MCF 10A (cell line): ENCODE data around the gene AKAP13. TPM values are rescaled to one million over a fixed set of nuclear protein-coding genes. Genes with fewer than 3 reads are reported as not detected.

Experiments
- BruUV-seq: library from RNA; stranded (reverse); fragments of 400-500 nt; replicated peaks from 2 replicates; lab custom pipeline; 2021; lab: Mats Ljungman, UMichigan
- CTCF ChIA-PET: fragments of 300-600 bp; sonication (Branson Sonifier 250); formaldehyde crosslinking; extraction: SDS; loops from one replicate; lab custom pipeline; 2021; ENCODE audit warnings: antibody characterized with exemption, inconsistent platforms; lab: Yijun Ruan, JAX
- POLR2A ChIA-PET: fragments of 300-600, 350-650 bp; sonication (Branson Sonifier 250); formaldehyde crosslinking; extraction: SDS; loops from one replicate; lab custom pipeline; 2020; ENCODE audit warnings: antibody characterized with exemption, inconsistent platforms; lab: Yijun Ruan, JAX
- DNase-seq: peaks from one replicate; pipeline ENCODE4 v3.0.0-alpha.2; 2018; ENCODE audit not compliant: unreplicated experiment
- H3K27ac Mint-ChIP-seq: one replicate; pipeline ENCODE4 v1.8.0; 2022; ENCODE audit warnings: mild to moderate bottlenecking, low read depth, mixed read lengths; ENCODE audit not compliant: unreplicated experiment
- H3K27me3 Mint-ChIP-seq: one replicate; pipeline ENCODE4 v1.8.0; 2022; ENCODE audit warnings: mixed read lengths; ENCODE audit not compliant: insufficient read depth, unreplicated experiment
- H3K36me3 Mint-ChIP-seq: one replicate; pipeline ENCODE4 v1.8.0; 2022; ENCODE audit warnings: mild to moderate bottlenecking, moderate library complexity, mixed read lengths; ENCODE audit not compliant: insufficient read depth, unreplicated experiment
- H3K4me1 Mint-ChIP-seq: one replicate; pipeline ENCODE4 v1.8.0; 2022; ENCODE audit warnings: mixed read lengths; ENCODE audit not compliant: insufficient read depth, unreplicated experiment
- H3K4me3 Mint-ChIP-seq: one replicate; pipeline ENCODE4 v1.8.0; 2022; ENCODE audit warnings: mild to moderate bottlenecking, moderate library complexity, mixed read lengths; ENCODE audit not compliant: unreplicated experiment
- H3K9me3 Mint-ChIP-seq: one replicate; pipeline ENCODE4 v1.8.0; 2022; ENCODE audit warnings: mixed read lengths; ENCODE audit not compliant: unreplicated experiment
- intact Hi-C: fragments of 100-400 bp; cut with micrococcal nuclease; formaldehyde crosslinking; loops from 2 replicates; pipeline ENCODE4 v1.14.1; 2022
- total RNA-seq: library from RNA; stranded (reverse); gene quantifications from 2 replicates; pipeline ENCODE4 v1.2.3, GENCODE V29; 2022
- TF ChIP-seq, protein P1 (sequence below): fragments of 200-600 bp; IDR thresholded peaks from one replicate; pipeline ENCODE4 v1.8.0; 2022; ENCODE audit warnings: antibody characterized with exemption, mild to moderate bottlenecking; ENCODE audit not compliant: unreplicated experiment

The AKAP13 gene
- total RNA-seq, 1 experiment from 2014 or later: 65.7 TPM

DNA sequence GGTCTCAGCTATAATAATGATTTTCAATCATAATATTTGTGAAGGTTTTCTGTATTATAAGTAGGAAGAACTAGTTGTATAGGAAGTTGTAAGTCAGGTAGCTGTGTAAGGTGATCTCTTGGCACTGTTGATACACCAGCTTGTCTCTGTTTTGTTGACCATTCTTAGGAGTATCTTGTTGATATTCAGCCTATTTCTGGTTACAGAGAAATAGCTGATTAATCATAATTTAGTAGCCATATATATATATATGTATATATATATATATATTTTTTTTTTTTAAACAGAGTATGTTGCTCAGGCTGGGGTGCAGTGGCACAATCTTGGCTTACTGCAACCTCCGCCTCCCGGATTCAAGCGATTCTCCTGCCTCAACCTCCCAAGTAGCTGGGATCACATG is 20.2 kb downstream of the AKAP13 start:
- peaks cover 6% of the 10 kb centered on the region for H3K36me3 Mint-ChIP-seq
- POLR2A ChIA-PET: interaction anchor here (0.7 to 1.6 kb wide), 4 partner anchors 12 to 250 kb away, joined by 3 to 5 read pairs (median 4); no protein-coding TSS in a partner anchor
- BruUV-seq: no TSS peak
- intact Hi-C loops: no loop called here
- H3K4me1 Mint-ChIP-seq: peaks cover 33% of the 10 kb centered on the region
- CTCF ChIA-PET: interaction anchor here (0.6 to 2.5 kb wide), 6 partner anchors 13 to 110 kb away, joined by 3 to 16 read pairs (median 4); no protein-coding TSS in a partner anchor
- no peak overlapping the region for H3K27ac Mint-ChIP-seq
- H3K4me3 Mint-ChIP-seq: no peak overlapping the region
- TF ChIP-seq, protein P1, sequence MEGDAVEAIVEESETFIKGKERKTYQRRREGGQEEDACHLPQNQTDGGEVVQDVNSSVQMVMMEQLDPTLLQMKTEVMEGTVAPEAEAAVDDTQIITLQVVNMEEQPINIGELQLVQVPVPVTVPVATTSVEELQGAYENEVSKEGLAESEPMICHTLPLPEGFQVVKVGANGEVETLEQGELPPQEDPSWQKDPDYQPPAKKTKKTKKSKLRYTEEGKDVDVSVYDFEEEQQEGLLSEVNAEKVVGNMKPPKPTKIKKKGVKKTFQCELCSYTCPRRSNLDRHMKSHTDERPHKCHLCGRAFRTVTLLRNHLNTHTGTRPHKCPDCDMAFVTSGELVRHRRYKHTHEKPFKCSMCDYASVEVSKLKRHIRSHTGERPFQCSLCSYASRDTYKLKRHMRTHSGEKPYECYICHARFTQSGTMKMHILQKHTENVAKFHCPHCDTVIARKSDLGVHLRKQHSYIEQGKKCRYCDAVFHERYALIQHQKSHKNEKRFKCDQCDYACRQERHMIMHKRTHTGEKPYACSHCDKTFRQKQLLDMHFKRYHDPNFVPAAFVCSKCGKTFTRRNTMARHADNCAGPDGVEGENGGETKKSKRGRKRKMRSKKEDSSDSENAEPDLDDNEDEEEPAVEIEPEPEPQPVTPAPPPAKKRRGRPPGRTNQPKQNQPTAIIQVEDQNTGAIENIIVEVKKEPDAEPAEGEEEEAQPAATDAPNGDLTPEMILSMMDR: no peak
- H3K27me3 Mint-ChIP-seq: no peaks in the 10 kb centered on the region
- no peak for DNase-seq
- H3K9me3 Mint-ChIP-seq: no peaks in the 10 kb centered on the region

DNA sequence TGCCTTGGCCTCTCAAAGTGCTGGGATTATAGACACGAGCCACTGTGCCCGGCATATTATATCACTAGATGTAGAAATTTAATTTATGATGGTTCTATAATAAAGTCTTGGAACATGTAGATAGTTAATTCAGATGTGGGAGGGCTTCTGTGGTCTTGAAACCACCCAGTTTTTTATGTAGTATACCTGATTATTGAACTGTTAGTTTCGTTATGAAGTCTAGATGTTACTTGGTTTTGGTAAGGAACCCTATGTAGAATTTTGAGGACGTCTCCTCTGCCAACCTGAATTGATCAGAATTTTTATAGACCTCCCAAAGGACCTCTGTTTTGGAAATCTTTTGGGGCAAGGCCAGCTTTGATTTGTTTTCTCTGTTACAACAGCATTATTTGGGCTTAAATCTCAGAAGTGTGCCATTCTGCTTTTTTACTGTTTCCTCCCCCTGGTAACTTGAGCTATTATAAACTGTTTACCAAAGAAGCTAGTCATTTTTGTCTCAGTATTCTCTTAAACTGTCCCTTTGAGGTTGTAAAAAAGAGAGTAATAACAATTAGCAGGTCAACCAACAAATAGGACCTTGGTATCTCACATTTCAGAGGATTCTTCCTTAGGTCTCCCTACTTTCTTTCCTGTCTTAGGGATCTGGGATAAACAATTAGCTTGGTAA is 20.8 kb downstream of the AKAP13 start:
- BruUV-seq: no TSS peak
- Mint-ChIP-seq H3K9me3 (no peaks in the 10 kb centered on the region), H3K4me3 (no peak overlapping the region), H3K4me1 (peaks cover 32% of the 10 kb centered on the region), H3K27me3 (no peaks in the 10 kb centered on the region), H3K36me3 (peaks cover 6% of the 10 kb centered on the region), H3K27ac (no peak overlapping the region)
- ChIA-PET POLR2A (interaction anchor here (0.8 to 1.6 kb wide), 4 partner anchors 11 to 20 kb away, joined by 3 to 4 read pairs (median 4); no protein-coding TSS in a partner anchor), CTCF (interaction anchor here (0.5 to 2.5 kb wide), 8 partner anchors 12 to 1011 kb away, joined by 3 to 16 read pairs (median 3); no protein-coding TSS in a partner anchor)
- intact Hi-C loops: no loop called here
- TF ChIP-seq, protein P1: no peak
- DNase-seq: no peak

DNA sequence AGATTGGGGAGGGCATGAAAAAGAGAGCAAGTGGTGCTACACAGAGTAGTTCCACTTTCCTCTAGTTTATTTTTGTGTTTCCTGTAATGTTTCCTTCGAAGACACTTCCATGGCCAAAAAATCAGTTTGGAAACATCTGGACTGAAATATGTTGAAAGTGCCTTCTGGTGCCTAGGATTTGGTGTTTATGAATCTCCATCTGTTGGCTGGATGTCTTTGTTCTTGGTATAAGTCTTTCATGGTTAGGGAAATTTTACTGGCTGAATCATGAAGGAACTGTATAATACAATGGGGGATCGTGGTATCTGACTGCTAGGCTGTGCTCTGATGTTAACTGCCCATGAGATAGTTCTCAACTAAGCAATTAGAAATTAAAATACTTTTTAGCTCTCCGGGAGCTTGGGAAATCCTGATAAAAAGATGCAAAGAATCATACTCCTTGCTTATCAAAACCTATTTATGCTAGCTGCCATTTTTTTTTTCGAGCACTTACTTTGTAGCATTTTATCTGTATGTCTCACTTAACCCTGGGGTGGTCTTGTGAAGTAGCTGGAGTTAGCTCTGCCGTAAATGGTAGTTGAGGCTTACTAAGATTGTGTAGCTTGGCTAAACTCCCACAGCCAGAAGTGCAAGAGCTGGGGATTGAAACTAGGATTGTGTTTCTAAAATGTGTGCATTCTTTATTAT is 21.9 kb downstream of the AKAP13 start:
- no peak overlapping the region for H3K27ac Mint-ChIP-seq
- DNase-seq: no peak
- no TSS peak for BruUV-seq
- H3K4me1 Mint-ChIP-seq: peaks cover 42% of the 10 kb centered on the region
- intact Hi-C loops: no loop called here
- TF ChIP-seq, protein P1: no peak
- CTCF ChIA-PET: interaction anchor here (1.0 to 2.5 kb wide), 6 partner anchors 11 to 112 kb away, joined by 3 to 16 read pairs (median 4); no protein-coding TSS in a partner anchor
- POLR2A ChIA-PET: interaction anchor here (1.0 to 3.2 kb wide), 3 partner anchors 13 to 22 kb away, joined by 3 to 17 read pairs (median 3); partner anchors contain the start of gene AKAP13
- no peak overlapping the region for H3K4me3 Mint-ChIP-seq
- H3K9me3 Mint-ChIP-seq: no peaks in the 10 kb centered on the region
- no peaks in the 10 kb centered on the region for H3K27me3 Mint-ChIP-seq
- H3K36me3 Mint-ChIP-seq: peaks cover 6% of the 10 kb centered on the region

DNA sequence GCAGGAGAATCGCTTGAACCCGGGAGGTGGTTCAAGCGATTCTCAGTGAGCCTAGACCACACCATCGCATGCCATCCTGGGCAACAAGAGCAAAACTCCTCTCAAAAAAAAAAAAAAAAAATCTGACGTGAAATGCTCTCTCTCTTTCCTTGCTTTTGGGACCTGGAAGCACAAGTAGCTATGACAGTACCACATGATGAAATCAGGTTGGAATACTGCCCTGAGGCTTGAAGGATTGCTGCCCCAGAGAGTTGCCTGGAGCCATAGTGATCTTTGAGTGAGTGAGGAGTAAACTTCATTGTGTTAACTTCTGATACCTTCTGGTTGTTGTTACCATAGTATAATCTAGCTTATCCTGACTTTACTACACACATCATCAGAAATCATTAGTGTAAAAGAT is 23.3 kb downstream of the AKAP13 start:
- no peaks in the 10 kb centered on the region for H3K27me3 Mint-ChIP-seq
- ChIA-PET CTCF (interaction anchor here (0.6 to 3.8 kb wide), 6 partner anchors 10 to 110 kb away, joined by 3 to 32 read pairs (median 4); no protein-coding TSS in a partner anchor), POLR2A (interaction anchor here (0.6 to 3.2 kb wide), 13 partner anchors 8 to 60 kb away, joined by 3 to 22 read pairs (median 5); partner anchors contain the start of gene AKAP13)
- no TSS peak for BruUV-seq
- intact Hi-C loops: no loop called here
- H3K4me1 Mint-ChIP-seq: peaks cover 56% of the 10 kb centered on the region
- no peaks in the 10 kb centered on the region for H3K9me3 Mint-ChIP-seq
- TF ChIP-seq, protein P1: no peak
- DNase-seq: peak; percentile 68
- peak overlapping the region; percentile 78 for H3K27ac Mint-ChIP-seq
- no peak overlapping the region for H3K4me3 Mint-ChIP-seq
- H3K36me3 Mint-ChIP-seq: peaks cover 6% of the 10 kb centered on the region
